Midbrain (tissue), 1 donor: ENCODE measurements around the gene BDNF.
"Not testable (repeated sequence)": the region's sequence is repeated elsewhere in the genome, so short reads cannot be mapped to it uniquely, and the experiment has no call there.

Source experiments
- DNase-seq: peaks from one replicate; lab custom pipeline; 2025; lab: John Stamatoyannopoulos, UW

The BDNF gene

GRCh38 chr11:27700351-27701301, at the start of gene BDNF:
BDNF (minus strand) TSS chr11:27700455; CDS start chr11:27658564, 41,891 bp downstream.
- peak; percentile 18 for DNase-seq

GRCh38 chr11:27740362-27741013, 40.2 kb upstream of the BDNF start:
- no peak for DNase-seq

GRCh38 chr11:27735281-27735680, 35.0 kb upstream of the BDNF start:
- DNase-seq: no peak

- DNase-seq: not testable (repeated sequence)
Observed at GRCh38 chr11:27731803-27732202, 31.5 kb upstream of the BDNF start.

- DNase-seq: no peak
Observed at GRCh38 chr11:27726981-27727380, 26.7 kb upstream of the BDNF start.

- no peak for DNase-seq
Observed at GRCh38 chr11:27723687-27724086, 23.4 kb upstream of the BDNF start.

GRCh38 chr11:27722953-27723344, 22.7 kb upstream of the BDNF start:
- no peak for DNase-seq

GRCh38 chr11:27722117-27722952, 22.1 kb upstream of the BDNF start:
- no peak for DNase-seq

GRCh38 chr11:27721264-27722116, 21.2 kb upstream of the BDNF start:
- no peak for DNase-seq

GRCh38 chr11:27720277-27720830, 20.1 kb upstream of the BDNF start:
- DNase-seq: peak; percentile 4

- DNase-seq: no peak
Observed at GRCh38 chr11:27719546-27719925, 19.3 kb upstream of the BDNF start.

- DNase-seq: no peak
Observed at GRCh38 chr11:27718863-27719545, 18.7 kb upstream of the BDNF start.

- DNase-seq: peak; percentile 7
Observed at GRCh38 chr11:27718346-27718862, 18.1 kb upstream of the BDNF start.

- no peak for DNase-seq
Observed at GRCh38 chr11:27717801-27718229, 17.6 kb upstream of the BDNF start.

- no peak for DNase-seq
Observed at GRCh38 chr11:27717377-27717776, 17.1 kb upstream of the BDNF start.

GRCh38 chr11:27716835-27717234, 16.6 kb upstream of the BDNF start:
- no peak for DNase-seq

GRCh38 chr11:27716216-27716615, 16.0 kb upstream of the BDNF start:
- no peak for DNase-seq

GRCh38 chr11:27711725-27712124, 11.5 kb upstream of the BDNF start:
- DNase-seq: no peak

- DNase-seq: no peak
Observed at GRCh38 chr11:27710536-27710935, 10.3 kb upstream of the BDNF start.

- no peak for DNase-seq
Observed at GRCh38 chr11:27707676-27708075, 7.4 kb upstream of the BDNF start.
